WTC11 (cell line): ENCODE data around the gene APOA1. TPM values are rescaled to one million over a fixed set of nuclear protein-coding genes. Genes with fewer than 3 reads are reported as not detected.

ENCODE experiments used
- ATAC-seq: fragments of 200-7000 bp; cut with Tn5 transposase; 2 replicates; pipeline ENCODE4 v1.10.0; 2021; ENCODE audit warnings: mild to moderate bottlenecking, moderate library complexity
- CTCF ChIA-PET: fragments of 300-600 bp; sonication (Branson Sonifier 250); formaldehyde crosslinking; loops from one replicate; lab custom pipeline; 2021; ENCODE audit warnings: antibody characterized with exemption; lab: Charles Lee
- POLR2A ChIA-PET: fragments of 350-600 bp; sonication (Branson Sonifier 250); formaldehyde crosslinking; loops from one replicate; lab custom pipeline; 2021; ENCODE audit warnings: antibody characterized with exemption; lab: Charles Lee
- DNase-seq: peaks from one replicate; pipeline ENCODE4 v3.0.0; 2021; ENCODE audit warnings: low spot score
- H3K27ac Mint-ChIP-seq: 2 replicates; pipeline ENCODE4 v1.8.0; 2021; ENCODE audit warnings: mixed read lengths
- H3K27me3 Mint-ChIP-seq: 2 replicates; pipeline ENCODE4 v1.8.0; 2021; ENCODE audit warnings: low read depth, mild to moderate bottlenecking, moderate library complexity, mixed read lengths
- H3K36me3 Mint-ChIP-seq: 2 replicates; pipeline ENCODE4 v1.8.0; 2021; ENCODE audit warnings: mixed read lengths
- H3K4me1 Mint-ChIP-seq: 2 replicates; pipeline ENCODE4 v1.8.0; 2022; ENCODE audit warnings: mixed read lengths
- H3K4me3 Mint-ChIP-seq: 2 replicates; pipeline ENCODE4 v1.8.0; 2021; ENCODE audit warnings: mild to moderate bottlenecking, moderate library complexity, mixed read lengths
- H3K9me3 Mint-ChIP-seq: 2 replicates; pipeline ENCODE4 v1.8.0; 2021; ENCODE audit warnings: mixed read lengths
- AFF4 ChIP-seq: sonication (generic); formaldehyde crosslinking; IDR thresholded peaks from 2 replicates; pipeline ENCODE4 v1.8.1; 2023; ENCODE audit warnings: mild to moderate bottlenecking, missing genetic modification reagents, borderline replicate concordance
- ELF4 ChIP-seq: sonication (generic); formaldehyde crosslinking; IDR thresholded peaks from 2 replicates; pipeline ENCODE4 v1.8.1; 2022; ENCODE audit warnings: low read depth, mild to moderate bottlenecking, moderate library complexity, missing genetic modification reagents
- GTF2I ChIP-seq: fragments of 250-450 bp; sonication (Bioruptor Pico); conservative IDR thresholded peaks from 2 replicates; pipeline ENCODE4 v1.4.0; 2021; ENCODE audit warnings: mild to moderate bottlenecking
- IRF1 ChIP-seq: sonication (generic); formaldehyde crosslinking; IDR thresholded peaks from 2 replicates; pipeline ENCODE4 v1.8.0; 2023; ENCODE audit warnings: missing genetic modification reagents
- MLX ChIP-seq: sonication (generic); formaldehyde crosslinking; IDR thresholded peaks from 2 replicates; pipeline ENCODE4 v1.8.1; 2023; ENCODE audit warnings: mild to moderate bottlenecking, missing genetic modification reagents, moderate library complexity
- MXD4 ChIP-seq: fragments of 250-450 bp; sonication (Bioruptor Pico); IDR thresholded peaks from 2 replicates; pipeline ENCODE4 v1.8.0; 2021; ENCODE audit warnings: mild to moderate bottlenecking, moderate library complexity, borderline replicate concordance
- NFATC4 ChIP-seq: fragments of 250-450 bp; sonication (Bioruptor Pico); IDR thresholded peaks from 2 replicates; pipeline ENCODE4 v1.9.0; 2021; ENCODE audit warnings: mild to moderate bottlenecking
- NR1H2 ChIP-seq: sonication (generic); formaldehyde crosslinking; IDR thresholded peaks from 2 replicates; pipeline ENCODE4 v1.9.0; 2021; ENCODE audit warnings: mild to moderate bottlenecking, moderate library complexity, missing genetic modification reagents
- NR2C2 ChIP-seq: sonication (generic); formaldehyde crosslinking; IDR thresholded peaks from 2 replicates; pipeline ENCODE4 v1.8.0; 2022; ENCODE audit warnings: mild to moderate bottlenecking, missing genetic modification reagents
- ZNF121 ChIP-seq: sonication (generic); formaldehyde crosslinking; IDR thresholded peaks from 2 replicates; pipeline ENCODE4 v1.8.0; 2023; ENCODE audit warnings: missing genetic modification reagents
- ZNF219 ChIP-seq: sonication (generic); formaldehyde crosslinking; IDR thresholded peaks from 2 replicates; pipeline ENCODE4 v1.8.0; 2023; ENCODE audit warnings: missing genetic modification reagents, mild to moderate bottlenecking, borderline replicate concordance
- ZNF281 ChIP-seq: sonication (generic); formaldehyde crosslinking; IDR thresholded peaks from 2 replicates; pipeline ENCODE4 v1.8.0; 2023; ENCODE audit warnings: mild to moderate bottlenecking, missing genetic modification reagents
- ZNF425 ChIP-seq: fragments of 250-450 bp; sonication (Bioruptor Pico); conservative IDR thresholded peaks from 2 replicates; pipeline ENCODE4 v1.9.0; 2021; ENCODE audit warnings: mild to moderate bottlenecking
- ZNF671 ChIP-seq: fragments of 250-450 bp; sonication (Bioruptor Pico); IDR thresholded peaks from 2 replicates; pipeline ENCODE4 v1.8.0; 2021; ENCODE audit warnings: mild to moderate bottlenecking
- total RNA-seq: library from RNA; stranded (reverse); gene quantifications from 3 replicates; pipeline ENCODE4 v1.2.3, GENCODE V29; 2021

Gene APOA1
- total RNA-seq, 1 experiment from 2014 or later = 2.1 TPM

GRCh38 chr11:116825434-116825833 is 12.0 kb downstream of the APOA1 start:
- no peak overlapping the region for H3K27ac Mint-ChIP-seq
- ChIA-PET CTCF (interaction anchor here (1.1 kb wide), 1 partner anchor 10 kb away, joined by 6 read pairs; no protein-coding TSS in a partner anchor), POLR2A (interaction anchor here (1.3 kb wide), 1 partner anchor 34 kb away, joined by 3 read pairs; no protein-coding TSS in a partner anchor)
- no peak for TF ChIP-seq ZNF425 (CRISPR knock-in tag)
- no peak for DNase-seq
- H3K9me3 Mint-ChIP-seq = no peaks in the 10 kb centered on the region
- ATAC-seq = no peak
- no peak overlapping the region for H3K4me3 Mint-ChIP-seq
- no peaks in the 10 kb centered on the region for H3K36me3 Mint-ChIP-seq
- no peaks in the 10 kb centered on the region; the same call in 1 of the 2 replicates for H3K27me3 Mint-ChIP-seq
- no peaks in the 10 kb centered on the region for H3K4me1 Mint-ChIP-seq

GRCh38 chr11:116823031-116823843 is 14.2 kb downstream of the APOA1 start, which contains the start of gene APOA4:
Gene APOA4, minus strand, starts transcription at chr11:116823304. Its CDS starts 113 bp downstream, at chr11:116823191.
- Mint-ChIP-seq H3K4me1 (no peaks in the 10 kb centered on the region), H3K27me3 (no peaks in the 10 kb centered on the region; the same call in 1 of the 2 replicates), H3K9me3 (no peaks in the 10 kb centered on the region), H3K36me3 (no peaks in the 10 kb centered on the region), H3K27ac (no peak within 1 kb of the TSS), H3K4me3 (no peak within 1 kb of the TSS)
- POLR2A ChIA-PET = no interaction called here
- DNase-seq (no peak), ATAC-seq (no peak)
- no peak for TF ChIP-seq ELF4 (CRISPR knock-in tag)
- TF ChIP-seq ZNF121 (CRISPR knock-in tag) = no peak
- no peak for TF ChIP-seq ZNF671 (CRISPR knock-in tag)
- no peak for TF ChIP-seq AFF4 (CRISPR knock-in tag)
- TF ChIP-seq ZNF219 (CRISPR knock-in tag) = no peak
- TF ChIP-seq NR2C2 (CRISPR knock-in tag) = no peak
- no peak for TF ChIP-seq IRF1 (CRISPR knock-in tag)
- TF ChIP-seq MLX (CRISPR knock-in tag) = no peak
- TF ChIP-seq NFATC4 (CRISPR knock-in tag) = no peak
- TF ChIP-seq GTF2I (CRISPR knock-in tag) = no peak
- TF ChIP-seq NR1H2 (CRISPR knock-in tag) = no peak
- TF ChIP-seq ZNF281 = no peak
- TF ChIP-seq MXD4 (CRISPR knock-in tag) = no peak
- CTCF ChIA-PET = interaction anchor here (0.5 to 2.4 kb wide), 5 partner anchors 13 to 606 kb away, joined by 3 to 17 read pairs (median 4); partner anchors contain the start of gene APOA5
